Endodermal cell (in vitro differentiated cells): ENCODE data around the gene NLE1. TPM values are rescaled to one million over a fixed set of nuclear protein-coding genes. Genes with fewer than 3 reads are reported as not detected.

ENCODE experiments used
- DNase-seq: peaks from one replicate; pipeline ENCODE4 v3.0.0-alpha.2; 2017
- H3K27ac ChIP-seq: 2 replicates; pipeline ENCODE4 v1.5.1; 2013; ENCODE audit warnings: mild to moderate bottlenecking, low read depth, low read length, moderate library complexity
- H3K27me3 ChIP-seq: 2 replicates; pipeline ENCODE4 v1.6.1; 2013; ENCODE audit warnings: mild to moderate bottlenecking, low read length, moderate library complexity; ENCODE audit not compliant: insufficient read depth, control insufficient read depth, poor library complexity, severe bottlenecking
- H3K36me3 ChIP-seq: 2 replicates; pipeline ENCODE4 v1.7.0; 2013; ENCODE audit warnings: mild to moderate bottlenecking, low read length, moderate library complexity; ENCODE audit not compliant: control insufficient read depth, insufficient read depth
- H3K4me1 ChIP-seq: one replicate; pipeline ENCODE4 v1.7.0; 2013; ENCODE audit warnings: low read length; ENCODE audit not compliant: control insufficient read depth, insufficient read depth
- H3K4me3 ChIP-seq: 2 replicates; pipeline ENCODE4 v1.5.1; 2013; ENCODE audit warnings: mild to moderate bottlenecking, low read length, moderate library complexity
- H3K9ac ChIP-seq: 2 replicates; pipeline ENCODE4 v1.6.1; 2013; ENCODE audit warnings: mild to moderate bottlenecking, low read length, moderate library complexity; ENCODE audit not compliant: poor library complexity, severe bottlenecking; ENCODE audit errors: extremely low read depth
- H3K9me3 ChIP-seq: 2 replicates; pipeline ENCODE4 v1.6.1; 2013; ENCODE audit warnings: mild to moderate bottlenecking, low read length, moderate library complexity; ENCODE audit not compliant: control insufficient read depth
- H3K27ac Mint-ChIP-seq: 2 replicates; pipeline ENCODE4 v1.8.0; 2020; ENCODE audit warnings: mixed read lengths
- H3K27me3 Mint-ChIP-seq: 2 replicates; pipeline ENCODE4 v1.8.0; 2021; ENCODE audit warnings: mild to moderate bottlenecking, mixed read lengths; ENCODE audit not compliant: insufficient read depth
- H3K36me3 Mint-ChIP-seq: 2 replicates; pipeline ENCODE4 v1.8.0; 2020; ENCODE audit warnings: low read depth, mixed read lengths
- H3K4me1 Mint-ChIP-seq: 2 replicates; pipeline ENCODE4 v1.8.0; 2020; ENCODE audit warnings: mixed read lengths
- H3K4me3 Mint-ChIP-seq: 2 replicates; pipeline ENCODE4 v1.8.0; 2020; ENCODE audit warnings: mild to moderate bottlenecking, moderate library complexity, mixed read lengths
- H3K9me3 Mint-ChIP-seq: 2 replicates; pipeline ENCODE4 v1.8.0; 2020; ENCODE audit warnings: mild to moderate bottlenecking, mixed read lengths
- CTCF ChIP-seq: fragments of 200-600 bp; sonication (generic); conservative IDR thresholded peaks from 2 replicates; pipeline ENCODE4 v1.5.0; 2021; ENCODE audit warnings: antibody characterized with exemption, mild to moderate bottlenecking
- WGBS, 2 experiments: methylation state at CpG; one replicate each; pipeline versions ENCODE4 v1.1.5 to v1.1.7; 2013; ENCODE audit warnings: missing lambda C conversion rate in 2 of 2, mixed read lengths in 1 of 2; ENCODE audit not compliant: insufficient coverage in 1 of 2, insufficient read length in 1 of 2; 5-methylcytosine and 5-hydroxymethylcytosine counted together
- total RNA-seq, 2 donors: library from RNA; stranded (reverse); fragmentation: NEBNext Ultra II Directional in 1 of 2; extraction: Animal tissue kit (Norgen Biotek cat#: 25700) in 1 of 2; gene quantifications; 2 replicates in 1 of 2; 3 replicates in 1 of 2; pipeline ENCODE4 v1.2.1, GENCODE V29; 2021

Gene NLE1
- total RNA-seq, 2 donors from 2014 or later, result 20.7 to 26.9 TPM

GRCh38 chr17:35149941-35150340 lies 7.8 kb upstream of the NLE1 start:
- Histone ChIP-seq H3K9ac (no peak overlapping the region), H3K27ac (no peak overlapping the region), H3K27me3 (no peaks in the 10 kb centered on the region), H3K9me3 (no peaks in the 10 kb centered on the region), H3K4me3 (no peak overlapping the region), H3K36me3 (no peaks in the 10 kb centered on the region), H3K4me1 (no peaks in the 10 kb centered on the region)
- Mint-ChIP-seq H3K4me1 (no peaks in the 10 kb centered on the region), H3K9me3 (no peaks in the 10 kb centered on the region), H3K27me3 (no peaks in the 10 kb centered on the region), H3K27ac (no peak overlapping the region), H3K4me3 (no peak overlapping the region), H3K36me3 (no peaks in the 10 kb centered on the region)
- TF ChIP-seq CTCF, result no peak
- WGBS, 2 experiments, result 94 to 98% methylated on average over 10 to 11 of the region's 11 CpGs
- no peak for DNase-seq

- no peak overlapping the region for H3K27ac ChIP-seq
- H3K9me3 ChIP-seq, result no peaks in the 10 kb centered on the region
- 94% methylated on average over 8 to 9 of the region's 9 CpGs for WGBS, 2 experiments
- Mint-ChIP-seq H3K27ac (no peak overlapping the region), H3K4me3 (no peak overlapping the region), H3K27me3 (no peaks in the 10 kb centered on the region), H3K4me1 (no peaks in the 10 kb centered on the region), H3K36me3 (no peaks in the 10 kb centered on the region), H3K9me3 (no peaks in the 10 kb centered on the region)
- no peak for TF ChIP-seq CTCF
- H3K4me3 ChIP-seq, result no peak overlapping the region
- H3K9ac ChIP-seq, result no peak overlapping the region
- no peak for DNase-seq
- no peaks in the 10 kb centered on the region for H3K4me1 ChIP-seq
- no peaks in the 10 kb centered on the region for H3K36me3 ChIP-seq
- H3K27me3 ChIP-seq, result no peaks in the 10 kb centered on the region
Observed at GRCh38 chr17:35148144-35148543, 6.0 kb upstream of the NLE1 start.

GRCh38 chr17:35147375-35147905 lies 5.3 kb upstream of the NLE1 start, which contains the start of gene UNC45B:
UNC45B (plus strand) TSS chr17:35147817; CDS start chr17:35148264, 447 bp downstream.
- Mint-ChIP-seq H3K9me3 (no peaks in the 10 kb centered on the region), H3K4me1 (no peaks in the 10 kb centered on the region), H3K27me3 (no peaks in the 10 kb centered on the region), H3K4me3 (no peak within 1 kb of the TSS), H3K27ac (no peak within 1 kb of the TSS), H3K36me3 (no peaks in the 10 kb centered on the region)
- no peak within 1 kb of the TSS for H3K4me3 ChIP-seq
- WGBS, 2 experiments, result 75 to 90% methylated on average over 4 of the region's 4 CpGs
- no peaks in the 10 kb centered on the region for H3K4me1 ChIP-seq
- no peaks in the 10 kb centered on the region for H3K27me3 ChIP-seq
- no peak for TF ChIP-seq CTCF
- no peaks in the 10 kb centered on the region for H3K36me3 ChIP-seq
- DNase-seq, result no peak
- H3K9ac ChIP-seq, result no peak within 1 kb of the TSS
- H3K9me3 ChIP-seq, result no peaks in the 10 kb centered on the region
- H3K27ac ChIP-seq, result no peak within 1 kb of the TSS
